MM.1S (cell line): ENCODE measurements around the gene XYLT1.

ENCODE experiments used
- DNase-seq: peaks from one replicate; pipeline ENCODE4 v3.0.0-alpha.2; 2015
- H2AFZ ChIP-seq: fragments of 300-600 bp; sonication (generic); 2 replicates; pipeline ENCODE4 v1.6.0; 2016; ENCODE audit warnings: antibody characterized with exemption, low read length
- H3F3A ChIP-seq: fragments of 300-600 bp; sonication (generic); 2 replicates; pipeline ENCODE4 v1.6.1; 2016; ENCODE audit warnings: mild to moderate bottlenecking, antibody characterized with exemption, low read length, moderate library complexity, mixed read lengths; ENCODE audit not compliant: insufficient read depth
- H3K27ac ChIP-seq: fragments of 300-600 bp; sonication (generic); 2 replicates; pipeline ENCODE4 v1.5.1; 2016; ENCODE audit warnings: mild to moderate bottlenecking, low read length
- H3K27me3 ChIP-seq: fragments of 300-600 bp; sonication (generic); replicated peaks from 2 replicates; pipeline ENCODE4 v1.6.0; 2016; ENCODE audit warnings: low read length; ENCODE audit not compliant: insufficient read depth
- H3K36me3 ChIP-seq: fragments of 300-600 bp; sonication (generic); replicated peaks from 2 replicates; pipeline ENCODE4 v1.6.1; 2016; ENCODE audit warnings: mild to moderate bottlenecking, low read length, mixed read lengths; ENCODE audit not compliant: insufficient read depth
- H3K4me1 ChIP-seq: fragments of 300-600 bp; sonication (generic); 2 replicates; pipeline ENCODE4 v1.6.1; 2016; ENCODE audit warnings: low read length, mixed read lengths
- H3K4me2 ChIP-seq: fragments of 300-600 bp; sonication (generic); 2 replicates; pipeline ENCODE4 v1.6.0; 2016; ENCODE audit warnings: low read depth, low read length
- H3K4me3 ChIP-seq: fragments of 300-600 bp; sonication (generic); 2 replicates; pipeline ENCODE4 v1.5.1; 2016; ENCODE audit warnings: low read length, mixed read lengths
- H3K79me2 ChIP-seq: fragments of 300-600 bp; sonication (generic); 2 replicates; pipeline ENCODE4 v1.6.1; 2016; ENCODE audit warnings: mixed run types, low read length, mixed read lengths
- H3K9ac ChIP-seq: fragments of 300-600 bp; sonication (generic); 2 replicates; pipeline ENCODE4 v1.6.1; 2016; ENCODE audit warnings: low read length, mixed read lengths
- H3K9me2 ChIP-seq: fragments of 300-600 bp; sonication (generic); replicated peaks from 2 replicates; pipeline ENCODE4 v1.6.1; 2016; ENCODE audit warnings: mild to moderate bottlenecking, low read length, mixed read lengths; ENCODE audit not compliant: insufficient read depth
- H3K9me3 ChIP-seq: fragments of 300-600 bp; sonication (generic); replicated peaks from 2 replicates; pipeline ENCODE4 v1.6.1; 2016; ENCODE audit warnings: mild to moderate bottlenecking, low read length, mixed read lengths; ENCODE audit not compliant: insufficient read depth
- H4K20me1 ChIP-seq: fragments of 300-600 bp; sonication (generic); 2 replicates; pipeline ENCODE4 v1.6.1; 2016; ENCODE audit warnings: mild to moderate bottlenecking, low read length, moderate library complexity, mixed read lengths; ENCODE audit not compliant: insufficient read depth
- CTCF ChIP-seq: fragments of 300-600 bp; sonication (generic); IDR thresholded peaks from 2 replicates; pipeline ENCODE4 v1.5.1; 2016; ENCODE audit warnings: antibody characterized with exemption, low read length, mixed read lengths
- EZH2 ChIP-seq: fragments of 300-600 bp; sonication (generic); optimal IDR thresholded peaks from 2 replicates; pipeline ENCODE3; 2017; ENCODE audit warnings: low read depth, mild to moderate bottlenecking, antibody characterized with exemption, low read length, mixed read lengths
- EZH2phosphoT487 ChIP-seq: fragments of 300-600 bp; sonication (generic); IDR thresholded peaks from 2 replicates; pipeline ENCODE4 v1.6.1; 2018; ENCODE audit warnings: antibody characterized with exemption, low read length

XYLT1 gene

GRCh38 chr16:17108596-17108995, 362.2 kb downstream of the XYLT1 start:
- H3K27me3 ChIP-seq: no peaks in the 10 kb centered on the region
- H3K4me2 ChIP-seq: no peak overlapping the region
- H3K79me2 ChIP-seq: no peaks in the 10 kb centered on the region
- TF ChIP-seq EZH2phosphoT487 (no peak), EZH2 (no peak), CTCF (no peak)
- no peak overlapping the region for H3K4me3 ChIP-seq
- H3K36me3 ChIP-seq: no peaks in the 10 kb centered on the region
- no peak overlapping the region for H2AFZ ChIP-seq
- no peaks in the 10 kb centered on the region for H3K4me1 ChIP-seq
- H3F3A ChIP-seq: no peaks in the 10 kb centered on the region
- no peaks in the 10 kb centered on the region for H3K9me2 ChIP-seq
- no peak for DNase-seq
- no peak overlapping the region for H3K27ac ChIP-seq
- no peak overlapping the region for H3K9ac ChIP-seq
- H4K20me1 ChIP-seq: no peaks in the 10 kb centered on the region
- no peaks in the 10 kb centered on the region for H3K9me3 ChIP-seq

- Histone ChIP-seq H4K20me1 (no peaks in the 10 kb centered on the region), H3K4me2 (no peak overlapping the region), H3K9me2 (no peaks in the 10 kb centered on the region), H3K4me3 (no peak overlapping the region), H3F3A (no peaks in the 10 kb centered on the region), H3K4me1 (no peaks in the 10 kb centered on the region), H3K27ac (no peak overlapping the region), H3K9ac (no peak overlapping the region), H3K27me3 (no peaks in the 10 kb centered on the region), H3K79me2 (no peaks in the 10 kb centered on the region), H3K36me3 (no peaks in the 10 kb centered on the region), H3K9me3 (no peaks in the 10 kb centered on the region), H2AFZ (no peak overlapping the region)
- TF ChIP-seq EZH2phosphoT487 (no peak), EZH2 (no peak), CTCF (no peak)
- no peak for DNase-seq
Observed at GRCh38 chr16:17107450-17107849, 363.3 kb downstream of the XYLT1 start.

- Histone ChIP-seq H2AFZ (no peak overlapping the region), H3K9me2 (no peaks in the 10 kb centered on the region), H3K9me3 (no peaks in the 10 kb centered on the region), H4K20me1 (no peaks in the 10 kb centered on the region), H3F3A (no peaks in the 10 kb centered on the region), H3K4me2 (no peak overlapping the region), H3K79me2 (no peaks in the 10 kb centered on the region), H3K4me3 (no peak overlapping the region), H3K36me3 (no peaks in the 10 kb centered on the region), H3K27me3 (no peaks in the 10 kb centered on the region), H3K9ac (no peak overlapping the region), H3K4me1 (no peaks in the 10 kb centered on the region), H3K27ac (no peak overlapping the region)
- no peak for TF ChIP-seq EZH2phosphoT487
- no peak for TF ChIP-seq EZH2
- no peak for TF ChIP-seq CTCF
- DNase-seq: no peak
Observed at GRCh38 chr16:17106243-17106791, 364.4 kb downstream of the XYLT1 start.
